SK-N-SH treated with all-trans-retinoic acid at 6 μM for 48 hours (cell line): ENCODE results near the gene CD320.

ENCODE experiments used
- ATAC-seq: fragments of 200-7000 bp; cut with Tn5 transposase; 3 replicates; pipeline ENCODE4 v1.9.1; 2020; ENCODE audit warnings: mild to moderate bottlenecking, moderate library complexity
- ARNTL ChIP-seq: fragments of 450-650 bp; formaldehyde crosslinking; IDR thresholded peaks from 2 replicates; pipeline ENCODE4 v1.5.0; 2020; ENCODE audit warnings: low read depth, mild to moderate bottlenecking, moderate library complexity, borderline replicate concordance
- BACH2 ChIP-seq: fragments of 250-450 bp; sonication (Bioruptor Pico); IDR thresholded peaks from 2 replicates; pipeline ENCODE4 v1.9.0; 2021; ENCODE audit warnings: mild to moderate bottlenecking, borderline replicate concordance
- ESRRG ChIP-seq: fragments of 250-450 bp; sonication (Bioruptor Pico); IDR thresholded peaks from 2 replicates; pipeline ENCODE4 v1.6.1; 2021; ENCODE audit warnings: mild to moderate bottlenecking
- GLIS3 ChIP-seq: fragments of 250-450 bp; sonication (Bioruptor Pico); IDR thresholded peaks from 2 replicates; pipeline ENCODE4 v1.5.0; 2020; ENCODE audit warnings: mild to moderate bottlenecking, moderate library complexity
- OSR1 ChIP-seq: fragments of 250-450 bp; sonication (Bioruptor Pico); IDR thresholded peaks from 2 replicates; pipeline ENCODE4 v1.8.0; 2022; ENCODE audit warnings: moderate library complexity, mild to moderate bottlenecking, inconsistent platforms
- PPARA ChIP-seq: fragments of 250-450 bp; sonication (Bioruptor Pico); IDR thresholded peaks from 2 replicates; pipeline ENCODE4 v1.5.0; 2020; ENCODE audit warnings: mild to moderate bottlenecking, borderline replicate concordance
- RARB ChIP-seq: fragments of 250-450 bp; sonication (Bioruptor Pico); IDR thresholded peaks from 2 replicates; pipeline ENCODE4 v1.8.0; 2021; ENCODE audit warnings: mild to moderate bottlenecking, moderate library complexity
- TCF4 ChIP-seq: fragments of 250-450 bp; sonication (Bioruptor Pico); IDR thresholded peaks from 2 replicates; pipeline ENCODE4 v1.8.0; 2021; ENCODE audit warnings: mild to moderate bottlenecking, moderate library complexity, borderline replicate concordance
- TOX ChIP-seq: fragments of 250-450 bp; sonication (Bioruptor Pico); IDR thresholded peaks from 2 replicates; pipeline ENCODE4 v1.8.0; 2021; ENCODE audit warnings: mild to moderate bottlenecking, moderate library complexity, borderline replicate concordance
- ZFP30 ChIP-seq: fragments of 450-650 bp; formaldehyde crosslinking; IDR thresholded peaks from 2 replicates; pipeline ENCODE4 v1.5.0; 2022; ENCODE audit warnings: mild to moderate bottlenecking, moderate library complexity
- ZNF565 ChIP-seq: fragments of 450-650 bp; formaldehyde crosslinking; conservative IDR thresholded peaks from 2 replicates; pipeline ENCODE4 v1.5.0; 2020; ENCODE audit warnings: low read depth, mild to moderate bottlenecking, moderate library complexity
- ZNF70 ChIP-seq: fragments of 450-650 bp; formaldehyde crosslinking; IDR thresholded peaks from 2 replicates; pipeline ENCODE4 v1.5.0; 2020; ENCODE audit warnings: mild to moderate bottlenecking, moderate library complexity
- ZNF8 ChIP-seq: fragments of 450-650 bp; formaldehyde crosslinking; IDR thresholded peaks from 2 replicates; pipeline ENCODE4 v1.5.0; 2020; ENCODE audit warnings: mild to moderate bottlenecking, moderate library complexity
- TF ChIP-seq, protein P1 (sequence below): fragments of 250-450 bp; sonication (Bioruptor Pico); IDR thresholded peaks from 2 replicates; pipeline ENCODE4 v1.5.1; 2020; ENCODE audit warnings: low read depth, mild to moderate bottlenecking, moderate library complexity
- TF ChIP-seq, protein P2 (sequence below): fragments of 250-450 bp; sonication (Bioruptor Pico); IDR thresholded peaks from 2 replicates; pipeline ENCODE4 v1.8.0; 2021; ENCODE audit warnings: low read depth, mild to moderate bottlenecking, moderate library complexity, borderline replicate concordance
- TF ChIP-seq, protein P3 (sequence below): fragments of 250-450 bp; sonication (Bioruptor Pico); IDR thresholded peaks from 2 replicates; pipeline ENCODE4 v1.5.1; 2021; ENCODE audit warnings: mild to moderate bottlenecking, moderate library complexity
- TF ChIP-seq, protein P4 (sequence below): fragments of 250-450 bp; sonication (Bioruptor Pico); IDR thresholded peaks from 2 replicates; pipeline ENCODE4 v1.5.0; 2020; ENCODE audit warnings: mild to moderate bottlenecking, moderate library complexity
- TF ChIP-seq, protein P5 (sequence below): fragments of 250-450 bp; sonication (Bioruptor Pico); IDR thresholded peaks from 2 replicates; pipeline ENCODE4 v1.8.0; 2020; ENCODE audit warnings: mild to moderate bottlenecking, moderate library complexity, borderline replicate concordance

The CD320 gene

DNA sequence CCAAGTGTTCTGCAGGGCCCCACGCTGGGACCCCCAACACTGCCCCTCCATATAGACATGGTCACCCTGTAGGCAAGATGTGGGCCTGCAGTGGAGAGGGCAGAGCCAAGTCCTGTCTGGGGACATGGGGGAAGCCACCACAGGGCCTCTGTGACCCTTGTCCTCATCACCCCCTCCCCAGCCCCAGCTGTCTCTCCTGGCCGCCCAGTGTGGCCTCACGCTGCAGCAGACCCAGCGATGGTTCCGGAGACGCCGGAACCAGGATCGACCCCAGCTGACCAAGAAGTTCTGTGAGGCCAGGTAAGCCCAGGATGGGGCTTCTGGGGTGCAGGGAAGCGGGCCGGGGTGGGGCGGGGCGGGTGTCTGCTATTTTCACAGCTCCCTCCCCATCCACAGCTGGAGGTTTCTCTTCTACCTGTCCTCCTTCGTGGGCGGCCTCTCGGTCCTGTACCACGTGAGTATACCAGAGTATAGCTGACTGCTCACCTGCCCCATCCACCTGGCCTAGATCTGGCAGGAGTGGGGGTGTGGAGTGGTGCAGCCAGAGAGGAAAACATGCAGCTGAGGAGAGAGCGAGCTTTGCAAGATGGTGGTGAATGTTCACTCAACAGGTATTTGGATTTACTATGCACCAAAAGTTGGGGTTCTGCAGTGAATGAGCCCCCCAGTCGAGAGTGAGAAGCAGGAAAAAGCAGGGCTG lies 52.6 kb downstream of the CD320 start:
- ATAC-seq, result no peak
- TF ChIP-seq, protein P1, sequence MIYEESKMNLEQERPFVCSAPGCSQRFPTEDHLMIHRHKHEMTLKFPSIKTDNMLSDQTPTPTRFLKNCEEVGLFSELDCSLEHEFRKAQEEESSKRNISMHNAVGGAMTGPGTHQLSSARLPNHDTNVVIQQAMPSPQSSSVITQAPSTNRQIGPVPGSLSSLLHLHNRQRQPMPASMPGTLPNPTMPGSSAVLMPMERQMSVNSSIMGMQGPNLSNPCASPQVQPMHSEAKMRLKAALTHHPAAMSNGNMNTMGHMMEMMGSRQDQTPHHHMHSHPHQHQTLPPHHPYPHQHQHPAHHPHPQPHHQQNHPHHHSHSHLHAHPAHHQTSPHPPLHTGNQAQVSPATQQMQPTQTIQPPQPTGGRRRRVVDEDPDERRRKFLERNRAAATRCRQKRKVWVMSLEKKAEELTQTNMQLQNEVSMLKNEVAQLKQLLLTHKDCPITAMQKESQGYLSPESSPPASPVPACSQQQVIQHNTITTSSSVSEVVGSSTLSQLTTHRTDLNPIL (CRISPR knock-in tag), result no peak
- TF ChIP-seq, protein P2, sequence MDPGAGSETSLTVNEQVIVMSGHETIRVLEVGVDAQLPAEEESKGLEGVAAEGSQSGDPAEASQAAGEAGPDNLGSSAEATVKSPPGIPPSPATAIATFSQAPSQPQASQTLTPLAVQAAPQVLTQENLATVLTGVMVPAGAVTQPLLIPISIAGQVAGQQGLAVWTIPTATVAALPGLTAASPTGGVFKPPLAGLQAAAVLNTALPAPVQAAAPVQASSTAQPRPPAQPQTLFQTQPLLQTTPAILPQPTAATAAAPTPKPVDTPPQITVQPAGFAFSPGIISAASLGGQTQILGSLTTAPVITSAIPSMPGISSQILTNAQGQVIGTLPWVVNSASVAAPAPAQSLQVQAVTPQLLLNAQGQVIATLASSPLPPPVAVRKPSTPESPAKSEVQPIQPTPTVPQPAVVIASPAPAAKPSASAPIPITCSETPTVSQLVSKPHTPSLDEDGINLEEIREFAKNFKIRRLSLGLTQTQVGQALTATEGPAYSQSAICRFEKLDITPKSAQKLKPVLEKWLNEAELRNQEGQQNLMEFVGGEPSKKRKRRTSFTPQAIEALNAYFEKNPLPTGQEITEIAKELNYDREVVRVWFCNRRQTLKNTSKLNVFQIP, result no peak
- TF ChIP-seq ARNTL (CRISPR knock-in tag) (no peak), OSR1 (CRISPR knock-in tag) (no peak), ZNF8 (CRISPR knock-in tag) (no peak), ZNF70 (CRISPR knock-in tag) (no peak), BACH2 (CRISPR knock-in tag) (no peak), ZFP30 (CRISPR knock-in tag) (no peak), PPARA (CRISPR knock-in tag) (no peak), TCF4 (CRISPR knock-in tag) (no peak), RARB (CRISPR knock-in tag) (no peak), GLIS3 (CRISPR knock-in tag) (no peak)
- TF ChIP-seq, protein P3, sequence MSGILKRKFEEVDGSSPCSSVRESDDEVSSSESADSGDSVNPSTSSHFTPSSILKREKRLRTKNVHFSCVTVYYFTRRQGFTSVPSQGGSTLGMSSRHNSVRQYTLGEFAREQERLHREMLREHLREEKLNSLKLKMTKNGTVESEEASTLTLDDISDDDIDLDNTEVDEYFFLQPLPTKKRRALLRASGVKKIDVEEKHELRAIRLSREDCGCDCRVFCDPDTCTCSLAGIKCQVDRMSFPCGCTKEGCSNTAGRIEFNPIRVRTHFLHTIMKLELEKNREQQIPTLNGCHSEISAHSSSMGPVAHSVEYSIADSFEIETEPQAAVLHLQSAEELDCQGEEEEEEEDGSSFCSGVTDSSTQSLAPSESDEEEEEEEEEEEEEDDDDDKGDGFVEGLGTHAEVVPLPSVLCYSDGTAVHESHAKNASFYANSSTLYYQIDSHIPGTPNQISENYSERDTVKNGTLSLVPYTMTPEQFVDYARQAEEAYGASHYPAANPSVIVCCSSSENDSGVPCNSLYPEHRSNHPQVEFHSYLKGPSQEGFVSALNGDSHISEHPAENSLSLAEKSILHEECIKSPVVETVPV (CRISPR knock-in tag), result no peak
- TF ChIP-seq, protein P4, sequence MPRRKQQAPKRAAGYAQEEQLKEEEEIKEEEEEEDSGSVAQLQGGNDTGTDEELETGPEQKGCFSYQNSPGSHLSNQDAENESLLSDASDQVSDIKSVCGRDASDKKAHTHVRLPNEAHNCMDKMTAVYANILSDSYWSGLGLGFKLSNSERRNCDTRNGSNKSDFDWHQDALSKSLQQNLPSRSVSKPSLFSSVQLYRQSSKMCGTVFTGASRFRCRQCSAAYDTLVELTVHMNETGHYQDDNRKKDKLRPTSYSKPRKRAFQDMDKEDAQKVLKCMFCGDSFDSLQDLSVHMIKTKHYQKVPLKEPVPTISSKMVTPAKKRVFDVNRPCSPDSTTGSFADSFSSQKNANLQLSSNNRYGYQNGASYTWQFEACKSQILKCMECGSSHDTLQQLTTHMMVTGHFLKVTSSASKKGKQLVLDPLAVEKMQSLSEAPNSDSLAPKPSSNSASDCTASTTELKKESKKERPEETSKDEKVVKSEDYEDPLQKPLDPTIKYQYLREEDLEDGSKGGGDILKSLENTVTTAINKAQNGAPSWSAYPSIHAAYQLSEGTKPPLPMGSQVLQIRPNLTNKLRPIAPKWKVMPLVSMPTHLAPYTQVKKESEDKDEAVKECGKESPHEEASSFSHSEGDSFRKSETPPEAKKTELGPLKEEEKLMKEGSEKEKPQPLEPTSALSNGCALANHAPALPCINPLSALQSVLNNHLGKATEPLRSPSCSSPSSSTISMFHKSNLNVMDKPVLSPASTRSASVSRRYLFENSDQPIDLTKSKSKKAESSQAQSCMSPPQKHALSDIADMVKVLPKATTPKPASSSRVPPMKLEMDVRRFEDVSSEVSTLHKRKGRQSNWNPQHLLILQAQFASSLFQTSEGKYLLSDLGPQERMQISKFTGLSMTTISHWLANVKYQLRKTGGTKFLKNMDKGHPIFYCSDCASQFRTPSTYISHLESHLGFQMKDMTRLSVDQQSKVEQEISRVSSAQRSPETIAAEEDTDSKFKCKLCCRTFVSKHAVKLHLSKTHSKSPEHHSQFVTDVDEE, result no peak

DNA sequence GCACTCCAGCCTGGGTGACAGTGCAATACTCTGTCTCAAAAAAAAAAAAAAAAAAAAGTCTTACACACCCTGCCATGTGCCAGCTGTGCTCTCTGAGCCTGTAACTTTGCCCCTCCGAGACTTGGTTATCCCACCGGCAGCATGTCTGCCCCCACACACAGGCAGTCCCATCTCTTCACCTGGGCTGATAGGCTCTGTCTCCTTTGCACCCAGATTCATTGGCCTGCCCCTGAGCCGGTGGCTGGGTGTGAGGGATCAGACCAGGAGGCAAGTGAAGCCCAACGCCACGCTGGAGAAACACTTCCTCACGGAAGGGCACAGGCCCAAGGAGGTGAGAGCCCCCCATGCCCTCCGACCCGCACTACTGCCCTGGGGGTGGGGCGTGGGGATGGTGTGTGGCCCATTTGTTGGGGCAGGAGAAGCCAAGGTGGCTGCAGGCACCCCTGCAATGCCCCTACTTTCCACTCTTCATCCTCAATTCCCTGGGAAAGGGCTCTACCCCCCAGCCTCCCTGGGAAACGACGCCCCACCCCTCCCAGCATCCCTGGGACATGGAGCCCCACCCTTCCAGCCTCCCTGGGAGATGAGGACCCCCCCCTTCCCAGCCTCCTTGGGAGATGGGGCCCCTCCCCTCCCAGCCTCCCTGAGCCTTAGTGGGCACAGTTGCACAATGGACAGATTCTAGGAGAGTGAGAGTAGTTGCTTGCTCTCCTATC lies 53.7 kb downstream of the CD320 start:
- no peak for ATAC-seq
- TF ChIP-seq, protein P1 (CRISPR knock-in tag), result no peak
- TF ChIP-seq ZNF565 (CRISPR knock-in tag) (no peak), ARNTL (CRISPR knock-in tag) (no peak), ESRRG (CRISPR knock-in tag) (no peak)

DNA sequence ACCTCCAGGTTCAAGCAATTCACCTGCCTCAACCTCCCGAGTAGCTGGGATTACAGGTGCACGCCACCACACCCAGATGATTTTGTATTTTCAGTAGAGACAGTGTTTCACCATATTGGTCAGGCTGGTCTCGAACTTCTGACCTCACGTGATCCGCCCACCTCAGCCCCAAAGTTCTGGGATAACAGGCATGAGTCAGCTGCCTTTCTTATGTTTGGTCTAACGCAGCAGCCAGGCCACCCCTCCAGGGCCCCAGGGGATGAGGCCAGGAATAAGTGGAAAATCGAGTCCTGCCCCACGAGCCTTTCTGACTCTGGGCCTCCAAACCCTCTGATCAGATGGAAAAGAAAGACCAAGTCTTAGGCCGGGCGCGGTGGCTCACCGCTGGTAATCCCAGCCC lies 54.5 kb downstream of the CD320 start:
- ATAC-seq, result no peak
- TF ChIP-seq, protein P4, result no peak
- TF ChIP-seq RARB (CRISPR knock-in tag) (no peak), TOX (CRISPR knock-in tag) (no peak), OSR1 (CRISPR knock-in tag) (no peak)
- TF ChIP-seq, protein P5, sequence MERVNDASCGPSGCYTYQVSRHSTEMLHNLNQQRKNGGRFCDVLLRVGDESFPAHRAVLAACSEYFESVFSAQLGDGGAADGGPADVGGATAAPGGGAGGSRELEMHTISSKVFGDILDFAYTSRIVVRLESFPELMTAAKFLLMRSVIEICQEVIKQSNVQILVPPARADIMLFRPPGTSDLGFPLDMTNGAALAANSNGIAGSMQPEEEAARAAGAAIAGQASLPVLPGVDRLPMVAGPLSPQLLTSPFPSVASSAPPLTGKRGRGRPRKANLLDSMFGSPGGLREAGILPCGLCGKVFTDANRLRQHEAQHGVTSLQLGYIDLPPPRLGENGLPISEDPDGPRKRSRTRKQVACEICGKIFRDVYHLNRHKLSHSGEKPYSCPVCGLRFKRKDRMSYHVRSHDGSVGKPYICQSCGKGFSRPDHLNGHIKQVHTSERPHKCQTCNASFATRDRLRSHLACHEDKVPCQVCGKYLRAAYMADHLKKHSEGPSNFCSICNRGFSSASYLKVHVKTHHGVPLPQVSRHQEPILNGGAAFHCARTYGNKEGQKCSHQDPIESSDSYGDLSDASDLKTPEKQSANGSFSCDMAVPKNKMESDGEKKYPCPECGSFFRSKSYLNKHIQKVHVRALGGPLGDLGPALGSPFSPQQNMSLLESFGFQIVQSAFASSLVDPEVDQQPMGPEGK (CRISPR knock-in tag), result no peak
- TF ChIP-seq, protein P3 (CRISPR knock-in tag), result no peak
- TF ChIP-seq, protein P2, result no peak
